Endothelial cell of umbilical vein (primary cell): ENCODE measurements around the gene SPTBN5.

Source experiments
- EZH2 ChIP-seq: IDR thresholded peaks from 2 replicates; pipeline ENCODE4 v1.6.1; 2012; ENCODE audit warnings: borderline replicate concordance, low read depth, mild to moderate bottlenecking, moderate library complexity, low read length, inconsistent platforms; ENCODE audit not compliant: severe bottlenecking
- POLR2A ChIP-seq: IDR thresholded peaks from 2 replicates; pipeline ENCODE4 v1.6.1; 2012; ENCODE audit warnings: low read depth, mild to moderate bottlenecking, control low read depth, low read length
- POLR2AphosphoS5 ChIP-seq: IDR thresholded peaks from 2 replicates; pipeline ENCODE4 v1.6.1; 2012; ENCODE audit warnings: low read depth, mild to moderate bottlenecking, control low read depth, low read length, moderate library complexity; ENCODE audit not compliant: insufficient read depth
- TF ChIP-seq, protein P1 (sequence below): IDR thresholded peaks from 2 replicates; pipeline ENCODE4 v1.6.1; 2011; ENCODE audit not compliant: insufficient read depth, insufficient read length
- TF ChIP-seq, protein P2 (sequence below), 2 donors: IDR thresholded peaks; 1 replicate in 1 of 2; 2 replicates in 1 of 2; pipeline ENCODE4 v1.5.1; 2011; ENCODE audit warnings: low read length in 2 of 2, mild to moderate bottlenecking in 2 of 2, moderate library complexity in 2 of 2, control low read depth in 1 of 2, inconsistent platforms in 1 of 2, low read depth in 1 of 2; ENCODE audit not compliant: insufficient read depth in 1 of 2; ENCODE audit errors: extremely low read depth in 1 of 2

DNA sequence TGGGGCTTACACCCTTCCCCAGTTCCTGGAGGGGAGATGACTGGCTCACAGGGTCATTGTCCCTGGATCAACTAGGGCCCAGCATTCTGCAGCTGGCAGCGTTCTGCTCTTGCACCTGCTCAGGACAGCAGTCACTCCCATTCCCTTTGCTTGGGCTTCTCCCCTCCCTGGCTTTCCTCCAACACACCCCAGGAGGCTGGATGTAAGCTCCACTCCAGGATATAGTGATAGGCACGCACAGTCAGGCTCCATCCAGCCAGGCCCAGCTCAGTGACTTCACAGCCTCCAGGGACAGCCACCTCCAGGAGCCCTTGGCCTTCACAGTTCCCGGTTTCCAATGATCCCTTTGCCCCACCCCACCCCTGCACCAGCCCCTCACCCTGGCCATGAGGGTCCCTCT is 1.9 kb downstream of the SPTBN5 start:
- TF ChIP-seq, protein P1, sequence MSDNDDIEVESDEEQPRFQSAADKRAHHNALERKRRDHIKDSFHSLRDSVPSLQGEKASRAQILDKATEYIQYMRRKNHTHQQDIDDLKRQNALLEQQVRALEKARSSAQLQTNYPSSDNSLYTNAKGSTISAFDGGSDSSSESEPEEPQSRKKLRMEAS = no peak
- TF ChIP-seq, protein P2, sequence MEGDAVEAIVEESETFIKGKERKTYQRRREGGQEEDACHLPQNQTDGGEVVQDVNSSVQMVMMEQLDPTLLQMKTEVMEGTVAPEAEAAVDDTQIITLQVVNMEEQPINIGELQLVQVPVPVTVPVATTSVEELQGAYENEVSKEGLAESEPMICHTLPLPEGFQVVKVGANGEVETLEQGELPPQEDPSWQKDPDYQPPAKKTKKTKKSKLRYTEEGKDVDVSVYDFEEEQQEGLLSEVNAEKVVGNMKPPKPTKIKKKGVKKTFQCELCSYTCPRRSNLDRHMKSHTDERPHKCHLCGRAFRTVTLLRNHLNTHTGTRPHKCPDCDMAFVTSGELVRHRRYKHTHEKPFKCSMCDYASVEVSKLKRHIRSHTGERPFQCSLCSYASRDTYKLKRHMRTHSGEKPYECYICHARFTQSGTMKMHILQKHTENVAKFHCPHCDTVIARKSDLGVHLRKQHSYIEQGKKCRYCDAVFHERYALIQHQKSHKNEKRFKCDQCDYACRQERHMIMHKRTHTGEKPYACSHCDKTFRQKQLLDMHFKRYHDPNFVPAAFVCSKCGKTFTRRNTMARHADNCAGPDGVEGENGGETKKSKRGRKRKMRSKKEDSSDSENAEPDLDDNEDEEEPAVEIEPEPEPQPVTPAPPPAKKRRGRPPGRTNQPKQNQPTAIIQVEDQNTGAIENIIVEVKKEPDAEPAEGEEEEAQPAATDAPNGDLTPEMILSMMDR (IDR thresholded peaks at IDR 0.05; ENCODE audit: extremely low read depth in 1 of 2, insufficient read depth in 1 of 2, low read depth in 1 of 2, low read length in 2 of 2) = no peak
- TF ChIP-seq POLR2A (no peak), POLR2AphosphoS5 (no peak), EZH2 (no peak)
